Measurements from ENCODE around the gene MSI2. TPM values are rescaled to one million over a fixed set of nuclear protein-coding genes. Genes with fewer than 3 reads are reported as not detected.

Gene MSI2
- total RNA-seq, 4 donors from 2014 or later, result 9.9 to 18.5 (median 13.8) TPM

- intact Hi-C loops (cut with DNase I; ENCODE audit: low total_unique reads), result no loop called here
- H3K4me3 ChIP-seq (ENCODE audit: low read depth, poor library complexity, severe bottlenecking), result no peak overlapping the region
- no peak for DNase-seq (ENCODE audit: low spot score in 2 of 2)
- TF ChIP-seq POLR2A (IDR thresholded peaks at IDR 0.05), result no peak
- TF ChIP-seq CTCF (IDR thresholded peaks at IDR 0.05), result no peak
- WGBS, 2 donors, result 80 to 94% methylated on average over 6 of the region's 6 CpGs
Observed at GRCh38 chr17:57410169-57410568, 153.8 kb downstream of the MSI2 start.

GRCh38 chr17:57412520-57413096, 156.3 kb downstream of the MSI2 start:
- no peak for TF ChIP-seq CTCF (IDR thresholded peaks at IDR 0.05)
- no peak for TF ChIP-seq POLR2A (IDR thresholded peaks at IDR 0.05)
- WGBS, 2 donors, result 66 to 76% methylated on average over 2 of the region's 2 CpGs
- intact Hi-C loops (cut with DNase I; ENCODE audit: low total_unique reads), result no loop called here
- no peak overlapping the region for H3K4me3 ChIP-seq (ENCODE audit: low read depth, poor library complexity, severe bottlenecking)
- DNase-seq (ENCODE audit: low spot score in 2 of 2), result no peak

DNA sequence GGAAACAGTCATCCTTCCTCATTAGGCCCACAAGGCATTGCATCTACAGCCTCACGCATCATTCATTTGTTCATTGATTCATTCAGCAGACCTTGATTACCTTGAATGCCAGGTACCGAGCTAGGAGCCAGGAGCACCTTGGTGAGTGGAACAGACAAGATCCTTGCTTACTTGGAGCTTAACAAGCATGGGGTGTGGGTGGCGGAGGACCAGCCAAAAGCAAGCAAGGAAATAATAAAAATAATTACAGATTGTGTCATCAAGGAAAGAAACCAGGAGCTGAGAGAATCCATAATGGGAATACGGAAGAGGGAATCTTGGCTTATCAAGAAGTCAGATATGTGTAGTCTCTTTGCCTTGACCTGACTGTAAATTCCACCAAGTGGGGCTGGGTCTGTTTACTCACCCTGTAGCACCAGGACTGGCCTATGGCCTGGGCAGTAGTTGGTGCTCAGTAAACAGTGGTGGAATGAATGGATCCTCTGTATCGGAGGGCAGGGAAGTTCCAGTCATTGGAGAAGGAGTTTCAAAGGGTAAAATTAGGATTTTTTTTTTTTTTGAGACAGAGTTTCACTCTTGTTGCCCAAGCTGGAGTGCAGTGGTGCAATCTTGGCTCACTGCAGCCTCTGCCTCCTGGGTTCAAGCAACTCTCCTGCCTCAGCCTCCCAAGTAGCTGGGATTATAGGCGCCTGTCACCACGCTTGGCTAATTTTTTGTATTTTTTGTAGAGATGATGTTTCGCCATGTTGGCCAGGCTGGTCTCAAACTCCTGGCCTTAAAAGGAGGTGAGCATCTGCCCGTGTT, 157.7 kb downstream of the MSI2 start:
- intact Hi-C loops (cut with DNase I; ENCODE audit: low total_unique reads), result no loop called here
- WGBS, 2 donors, result 87 to 91% methylated on average over 9 of the region's 9 CpGs
- TF ChIP-seq CTCF (IDR thresholded peaks at IDR 0.05), result no peak
- no peak for TF ChIP-seq POLR2A (IDR thresholded peaks at IDR 0.05)
- no peak for DNase-seq (ENCODE audit: low spot score in 2 of 2)
- no peak overlapping the region for H3K4me3 ChIP-seq (ENCODE audit: low read depth, poor library complexity, severe bottlenecking)

DNA sequence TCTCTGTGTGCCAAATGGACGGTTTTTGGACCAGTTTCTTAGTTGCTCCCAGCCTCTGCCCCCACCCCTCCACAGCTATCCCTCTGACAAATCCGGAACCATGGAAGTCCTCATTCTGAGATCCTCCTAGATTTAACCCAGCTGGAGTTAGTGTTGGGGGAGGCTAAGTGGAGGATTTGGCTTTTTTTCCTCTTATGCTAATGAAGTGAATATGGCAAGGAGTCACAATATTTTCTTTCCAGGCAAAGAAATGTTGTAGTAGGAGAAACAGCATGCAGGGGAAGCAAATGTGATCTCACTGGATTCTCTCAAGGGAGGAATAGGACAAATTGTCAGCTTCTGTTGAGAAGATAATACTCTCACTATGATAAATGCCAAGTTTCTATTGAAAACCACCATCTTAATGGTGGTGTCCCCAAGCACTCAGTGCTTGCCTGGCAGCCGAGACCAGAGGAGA, 159.5 kb downstream of the MSI2 start:
- no peak for DNase-seq (ENCODE audit: low spot score in 2 of 2)
- TF ChIP-seq POLR2A (IDR thresholded peaks at IDR 0.05) (no peak), CTCF (IDR thresholded peaks at IDR 0.05) (no peak)
- intact Hi-C loops (cut with DNase I; ENCODE audit: low total_unique reads), result no loop called here
- no peak overlapping the region for H3K4me3 ChIP-seq (ENCODE audit: low read depth, poor library complexity, severe bottlenecking)
- WGBS, 2 donors, result 80 to 84% methylated on average over 3 of the region's 3 CpGs

- H3K4me3 ChIP-seq (ENCODE audit: low read depth, poor library complexity, severe bottlenecking), result no peak overlapping the region
- intact Hi-C loops (cut with DNase I; ENCODE audit: low total_unique reads), result no loop called here
- DNase-seq (ENCODE audit: low spot score in 2 of 2), result no peak
- TF ChIP-seq POLR2A (IDR thresholded peaks at IDR 0.05), result no peak
- TF ChIP-seq CTCF (IDR thresholded peaks at IDR 0.05), result no peak
- WGBS, 2 donors, result 83 to 85% methylated on average over 7 of the region's 7 CpGs
Observed at GRCh38 chr17:57416369-57416768, 160.0 kb downstream of the MSI2 start.
